OCI-LY3 (cell line): Measurements from ENCODE around the gene ELF1.
"Not testable (repeated sequence)": the region's sequence is repeated elsewhere in the genome, so short reads cannot be mapped to it uniquely, and the experiment has no call there.

Source experiments
- H2AFZ ChIP-seq: fragments of 200-600, 300-600 bp; shearing (Covaris generic); 2 replicates; pipeline ENCODE4 v1.6.0; 2014; ENCODE audit warnings: antibody characterized with exemption, low read depth, low read length
- H3K27ac ChIP-seq: fragments of 200-600, 300-600 bp; sonication (generic); 2 replicates; pipeline ENCODE4 v1.5.1; 2014; ENCODE audit warnings: mild to moderate bottlenecking, low read length, moderate library complexity, mixed read lengths
- H3K27me3 ChIP-seq: fragments of 200-600, 300-600 bp; sonication (generic); 2 replicates; pipeline ENCODE4 v1.6.1; 2014; ENCODE audit warnings: low read depth, low read length, mixed read lengths
- H3K36me3 ChIP-seq: fragments of 200-600, 300-600 bp; sonication (generic); replicated peaks from 2 replicates; pipeline ENCODE3; 2014; ENCODE audit warnings: low read depth, low read length, mixed read lengths
- H3K4me1 ChIP-seq: fragments of 300-600, 200-600 bp; sonication (generic); 2 replicates; pipeline ENCODE4 v1.6.1; 2014; ENCODE audit warnings: low read length, mixed read lengths
- H3K4me2 ChIP-seq: fragments of 200-600, 300-600 bp; sonication (generic); 2 replicates; pipeline ENCODE4 v1.6.1; 2014; ENCODE audit warnings: low read length, mixed read lengths
- H3K4me3 ChIP-seq: fragments of 300-600, 200-600 bp; sonication (generic); 2 replicates; pipeline ENCODE4 v1.5.1; 2014; ENCODE audit warnings: antibody characterized with exemption, mild to moderate bottlenecking, low read length, moderate library complexity
- H3K79me2 ChIP-seq: fragments of 300-600, 200-600 bp; shearing (Covaris generic); 2 replicates; pipeline ENCODE4 v1.6.1; 2014; ENCODE audit warnings: mild to moderate bottlenecking, low read length, mixed read lengths
- H3K9ac ChIP-seq: fragments of 300-600, 200-600 bp; shearing (Covaris generic); 2 replicates; pipeline ENCODE4 v1.6.0; 2014; ENCODE audit warnings: mild to moderate bottlenecking, low read length, moderate library complexity
- H3K9me3 ChIP-seq: fragments of 200-600, 300-600 bp; shearing (Covaris generic); 2 replicates; pipeline ENCODE4 v1.6.1; 2014; ENCODE audit warnings: low read length, mixed read lengths; ENCODE audit not compliant: insufficient read depth
- H4K20me1 ChIP-seq: fragments of 200-600, 300-600 bp; sonication (generic); 2 replicates; pipeline ENCODE4 v1.6.1; 2016; ENCODE audit warnings: low read length, mixed read lengths; ENCODE audit not compliant: insufficient read depth
- CTCF ChIP-seq: fragments of 200-600, 300-600 bp; sonication (generic); IDR thresholded peaks from 2 replicates; pipeline ENCODE4 v1.5.1; 2014; ENCODE audit warnings: antibody characterized with exemption, low read length, low read depth
- EZH2phosphoT487 ChIP-seq: fragments of 200-600 bp; shearing (Covaris generic); IDR thresholded peaks from 2 replicates; pipeline ENCODE4 v1.6.1; 2018; ENCODE audit warnings: antibody characterized with exemption, mixed run types, low read depth

Gene ELF1

GRCh38 chr13:41048640-41049039 lies 29.5 kb upstream of the ELF1 start:
- Histone ChIP-seq H4K20me1 (no peaks in the 10 kb centered on the region), H2AFZ (no peak overlapping the region), H3K27me3 (no peaks in the 10 kb centered on the region), H3K9ac (no peak overlapping the region), H3K36me3 (no peaks in the 10 kb centered on the region), H3K9me3 (no peaks in the 10 kb centered on the region), H3K27ac (no peak overlapping the region), H3K4me3 (no peak overlapping the region), H3K4me1 (peaks cover 11% of the 10 kb centered on the region), H3K79me2 (no peaks in the 10 kb centered on the region), H3K4me2 (no peak overlapping the region)
- TF ChIP-seq EZH2phosphoT487: no peak
- TF ChIP-seq CTCF: no peak

GRCh38 chr13:41042419-41042818 lies 23.3 kb upstream of the ELF1 start:
- not testable (repeated sequence) for H3K9ac ChIP-seq, H3K4me2 ChIP-seq, H3K27me3 ChIP-seq, H3K4me1 ChIP-seq, H3K27ac ChIP-seq, H2AFZ ChIP-seq, H4K20me1 ChIP-seq, H3K79me2 ChIP-seq, H3K4me3 ChIP-seq, H3K36me3 ChIP-seq, H3K9me3 ChIP-seq

GRCh38 chr13:41040584-41041334 lies 21.6 kb upstream of the ELF1 start:
- Histone ChIP-seq H3K79me2 (no peaks in the 10 kb centered on the region), H2AFZ (no peak overlapping the region), H3K9ac (no peak overlapping the region), H3K36me3 (no peaks in the 10 kb centered on the region), H3K27me3 (no peaks in the 10 kb centered on the region), H3K4me3 (no peak overlapping the region), H4K20me1 (no peaks in the 10 kb centered on the region), H3K27ac (no peak overlapping the region), H3K9me3 (no peaks in the 10 kb centered on the region), H3K4me1 (no peaks in the 10 kb centered on the region), H3K4me2 (no peak overlapping the region)
- TF ChIP-seq CTCF (no peak), EZH2phosphoT487 (no peak)

- Histone ChIP-seq H3K4me1 (no peaks in the 10 kb centered on the region), H3K9ac (no peak overlapping the region), H3K27ac (no peak overlapping the region), H2AFZ (no peak overlapping the region), H3K36me3 (no peaks in the 10 kb centered on the region), H3K79me2 (no peaks in the 10 kb centered on the region), H3K9me3 (no peaks in the 10 kb centered on the region), H3K27me3 (no peaks in the 10 kb centered on the region), H3K4me2 (no peak overlapping the region), H3K4me3 (no peak overlapping the region), H4K20me1 (no peaks in the 10 kb centered on the region)
- TF ChIP-seq CTCF: no peak
These were observed 20.6 kb upstream of the ELF1 start for GRCh38 chr13:41039746-41040145.

- not testable (repeated sequence) for H3K27me3 ChIP-seq, H3K79me2 ChIP-seq, H3K27ac ChIP-seq, H3K9me3 ChIP-seq, H3K9ac ChIP-seq, H3K4me3 ChIP-seq, H3K4me1 ChIP-seq, H3K36me3 ChIP-seq, H4K20me1 ChIP-seq, H3K4me2 ChIP-seq, H2AFZ ChIP-seq
These were observed 17.4 kb upstream of the ELF1 start for GRCh38 chr13:41036557-41036956.
